ENCODE data around the gene TMEM151B. TPM values are rescaled to one million over a fixed set of nuclear protein-coding genes. Genes with fewer than 3 reads are reported as not detected.

Gene TMEM151B
- total and polyA plus RNA-seq, 2 donors from 2014 or later = not detected

DNA sequence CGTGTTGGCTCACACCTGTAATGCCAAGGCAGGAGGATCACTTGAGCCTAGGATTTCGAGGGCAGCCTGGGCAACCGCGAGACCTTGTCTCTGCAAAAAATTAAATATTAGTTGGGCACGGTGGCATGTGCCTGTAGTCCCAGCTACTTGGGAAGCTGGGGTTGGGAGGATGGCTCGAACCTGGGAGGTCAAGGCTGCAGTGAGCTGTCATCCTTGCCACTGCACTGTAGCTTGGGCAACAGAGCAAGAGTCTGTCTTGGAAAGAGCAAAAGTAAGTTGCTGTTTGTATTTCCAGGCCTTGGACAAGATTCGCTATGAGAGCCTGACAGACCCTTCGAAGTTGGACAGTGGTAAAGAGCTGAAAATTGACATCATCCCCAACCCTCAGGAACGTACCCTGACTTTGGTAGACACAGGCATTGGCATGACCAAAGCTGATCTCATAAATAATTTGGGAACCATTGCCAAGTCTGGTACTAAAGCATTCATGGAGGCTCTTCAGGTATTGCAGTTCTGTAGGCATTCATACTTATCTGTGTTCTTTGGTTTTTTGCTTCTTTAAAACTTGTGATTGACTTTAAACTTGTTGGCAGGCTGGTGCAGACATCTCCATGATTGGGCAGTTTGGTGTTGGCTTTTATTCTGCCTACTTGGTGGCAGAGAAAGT lies 21.0 kb upstream of the TMEM151B start:
- no peak overlapping the region for H3K9ac ChIP-seq (ENCODE audit: low read length in 3 of 3)
- FAIRE-seq (no peak), DNase-seq (no peak)
- H3K27ac ChIP-seq (ENCODE audit: low read depth in 2 of 2, low read length in 2 of 2) = no peak overlapping the region
- no peaks in the 10 kb centered on the region for H3K27me3 ChIP-seq (ENCODE audit: control insufficient read depth, insufficient read depth, low read length)
- intact Hi-C loops (cut with DNase I) = no loop called here
- no peaks in the 10 kb centered on the region for H3K9me3 ChIP-seq (ENCODE audit: control insufficient read depth in 2 of 3, insufficient read depth in 1 of 3, low read length in 3 of 3)
- H3K36me3 ChIP-seq (ENCODE audit: control insufficient read depth in 2 of 3, insufficient read depth in 3 of 3, low read length in 3 of 3) = peaks cover 20 to 49% (median 35%) of the 10 kb centered on the region in 3 donors
- peak overlapping the region in 1 of 3 donors; percentile 100 for H3K4me3 ChIP-seq (ENCODE audit: low read length in 3 of 3)
- TF ChIP-seq, protein P1, sequence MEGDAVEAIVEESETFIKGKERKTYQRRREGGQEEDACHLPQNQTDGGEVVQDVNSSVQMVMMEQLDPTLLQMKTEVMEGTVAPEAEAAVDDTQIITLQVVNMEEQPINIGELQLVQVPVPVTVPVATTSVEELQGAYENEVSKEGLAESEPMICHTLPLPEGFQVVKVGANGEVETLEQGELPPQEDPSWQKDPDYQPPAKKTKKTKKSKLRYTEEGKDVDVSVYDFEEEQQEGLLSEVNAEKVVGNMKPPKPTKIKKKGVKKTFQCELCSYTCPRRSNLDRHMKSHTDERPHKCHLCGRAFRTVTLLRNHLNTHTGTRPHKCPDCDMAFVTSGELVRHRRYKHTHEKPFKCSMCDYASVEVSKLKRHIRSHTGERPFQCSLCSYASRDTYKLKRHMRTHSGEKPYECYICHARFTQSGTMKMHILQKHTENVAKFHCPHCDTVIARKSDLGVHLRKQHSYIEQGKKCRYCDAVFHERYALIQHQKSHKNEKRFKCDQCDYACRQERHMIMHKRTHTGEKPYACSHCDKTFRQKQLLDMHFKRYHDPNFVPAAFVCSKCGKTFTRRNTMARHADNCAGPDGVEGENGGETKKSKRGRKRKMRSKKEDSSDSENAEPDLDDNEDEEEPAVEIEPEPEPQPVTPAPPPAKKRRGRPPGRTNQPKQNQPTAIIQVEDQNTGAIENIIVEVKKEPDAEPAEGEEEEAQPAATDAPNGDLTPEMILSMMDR (IDR thresholded peaks at IDR 0.05; ENCODE audit: borderline replicate concordance, extremely low read depth, insufficient read depth) = no peak
- peaks cover 0 to 10% (median 0%) of the 10 kb centered on the region in 3 donors for H3K4me1 ChIP-seq (ENCODE audit: control insufficient read depth in 2 of 3, insufficient read depth in 2 of 3, low read depth in 1 of 3, low read length in 3 of 3)

DNA sequence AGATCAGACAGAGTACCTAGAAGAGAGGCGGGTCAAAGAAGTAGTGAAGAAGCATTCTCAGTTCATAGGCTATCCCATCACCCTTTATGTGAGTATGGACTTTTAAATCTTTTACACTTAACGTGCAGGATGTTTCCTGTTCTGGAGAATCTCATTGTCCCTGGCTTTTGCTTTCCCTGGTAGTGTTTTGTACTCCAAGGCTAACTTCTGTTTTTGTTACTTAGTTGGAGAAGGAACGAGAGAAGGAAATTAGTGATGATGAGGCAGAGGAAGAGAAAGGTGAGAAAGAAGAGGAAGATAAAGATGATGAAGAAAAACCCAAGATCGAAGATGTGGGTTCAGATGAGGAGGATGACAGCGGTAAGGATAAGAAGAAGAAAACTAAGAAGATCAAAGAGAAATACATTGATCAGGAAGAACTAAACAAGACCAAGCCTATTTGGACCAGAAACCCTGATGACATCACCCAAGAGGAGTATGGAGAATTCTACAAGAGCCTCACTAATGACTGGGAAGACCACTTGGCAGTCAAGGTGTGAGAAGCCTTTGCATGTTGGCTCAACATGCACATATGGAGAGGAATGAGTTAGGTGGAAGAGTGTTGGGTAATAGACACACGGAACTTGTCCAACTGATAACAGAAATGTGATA lies 20.1 kb upstream of the TMEM151B start:
- Histone ChIP-seq H3K27me3 (ENCODE audit: control insufficient read depth, insufficient read depth, low read length) (no peaks in the 10 kb centered on the region), H3K27ac (ENCODE audit: low read depth in 2 of 2, low read length in 2 of 2) (peak overlapping the region in 1 of 2 donors; percentile 1), H3K9me3 (ENCODE audit: control insufficient read depth in 2 of 3, insufficient read depth in 1 of 3, low read length in 3 of 3) (no peaks in the 10 kb centered on the region), H3K4me1 (ENCODE audit: control insufficient read depth in 2 of 3, insufficient read depth in 2 of 3, low read depth in 1 of 3, low read length in 3 of 3) (peaks cover 0 to 10% (median 0%) of the 10 kb centered on the region in 3 donors), H3K9ac (ENCODE audit: low read length in 3 of 3) (no peak overlapping the region), H3K36me3 (ENCODE audit: control insufficient read depth in 2 of 3, insufficient read depth in 3 of 3, low read length in 3 of 3) (peaks cover 20 to 53% (median 44%) of the 10 kb centered on the region in 3 donors), H3K4me3 (ENCODE audit: low read length in 3 of 3) (no peak overlapping the region)
- intact Hi-C loops (cut with DNase I) = no loop called here
- DNase-seq (no peak), FAIRE-seq (no peak)
- TF ChIP-seq, protein P1 (IDR thresholded peaks at IDR 0.05; ENCODE audit: borderline replicate concordance, extremely low read depth, insufficient read depth) = no peak

DNA sequence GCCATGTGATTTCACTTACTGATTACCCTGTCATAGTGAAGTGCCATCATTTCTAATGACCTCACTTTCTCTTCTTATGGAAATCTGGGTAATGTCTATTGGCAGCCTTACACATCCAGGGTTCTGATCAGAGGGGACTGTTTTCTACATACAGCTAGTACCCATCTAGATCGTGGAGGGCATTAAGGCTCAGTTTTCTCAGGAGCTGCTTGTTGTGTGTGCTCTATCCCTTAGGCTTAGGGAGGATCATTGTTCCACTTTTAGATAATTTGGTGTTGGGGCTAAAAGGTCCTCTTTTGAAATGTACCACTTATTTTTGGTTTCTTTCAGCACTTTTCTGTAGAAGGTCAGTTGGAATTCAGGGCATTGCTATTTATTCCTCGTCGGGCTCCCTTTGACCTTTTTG lies 19.5 kb upstream of the TMEM151B start:
- H3K4me1 ChIP-seq (ENCODE audit: control insufficient read depth in 2 of 3, insufficient read depth in 2 of 3, low read depth in 1 of 3, low read length in 3 of 3) = peaks cover 0 to 5% (median 0%) of the 10 kb centered on the region in 3 donors
- FAIRE-seq (no peak), DNase-seq (no peak)
- peaks cover 20 to 53% (median 46%) of the 10 kb centered on the region in 3 donors for H3K36me3 ChIP-seq (ENCODE audit: control insufficient read depth in 2 of 3, insufficient read depth in 3 of 3, low read length in 3 of 3)
- TF ChIP-seq, protein P1 (IDR thresholded peaks at IDR 0.05; ENCODE audit: borderline replicate concordance, extremely low read depth, insufficient read depth) = no peak
- no peaks in the 10 kb centered on the region for H3K27me3 ChIP-seq (ENCODE audit: control insufficient read depth, insufficient read depth, low read length)
- no peak overlapping the region for H3K4me3 ChIP-seq (ENCODE audit: low read length in 3 of 3)
- H3K27ac ChIP-seq (ENCODE audit: low read depth in 2 of 2, low read length in 2 of 2) = peak overlapping the region in 1 of 2 donors; percentile 1
- intact Hi-C loops (cut with DNase I) = no loop called here
- no peak overlapping the region for H3K9ac ChIP-seq (ENCODE audit: low read length in 3 of 3)
- no peaks in the 10 kb centered on the region for H3K9me3 ChIP-seq (ENCODE audit: control insufficient read depth in 2 of 3, insufficient read depth in 1 of 3, low read length in 3 of 3)

Data from kidney (tissue), 14 donors.